ENCODE measurements around the gene FSHR.

GRCh38 chr2:49037197-49037596 is 117.1 kb downstream of the FSHR start:
- TF ChIP-seq CTCF (IDR thresholded peaks at IDR 0.05), result no peak
- TF ChIP-seq EP300 (IDR thresholded peaks at IDR 0.05), result no peak
- no peak for TF ChIP-seq POLR2AphosphoS5 (IDR thresholded peaks at IDR 0.05)
- no peak for TF ChIP-seq POLR2A (IDR thresholded peaks at IDR 0.05)

Data from upper lobe of left lung (tissue), 4 donors.